HepG2 (cell line): ENCODE data around the gene CENPL. TPM values are rescaled to one million over a fixed set of nuclear protein-coding genes. Genes with fewer than 3 reads are reported as not detected.
"Not testable (repeated sequence)": the region's sequence is repeated elsewhere in the genome, so short reads cannot be mapped to it uniquely, and the experiment has no call there.

Experiments
- ATAC-seq: fragments of 200-7000 bp; cut with Tn5 transposase; 3 replicates; pipeline ENCODE4 v1.9.1; 2020; ENCODE audit warnings: mild to moderate bottlenecking, moderate library complexity
- BruUV-seq: library from RNA; stranded (reverse); fragments of 400-500 nt; replicated peaks from 2 replicates; lab custom pipeline; 2021; lab: Mats Ljungman, UMichigan
- CTCF ChIA-PET: fragments of 300-600 bp; formaldehyde crosslinking; extraction: SDS; loops from one replicate; lab custom pipeline; 2021; ENCODE audit warnings: low total read pairs, inconsistent platforms, low intra/inter-chr PET ratio; lab: Yijun Ruan, JAX
- POLR2A ChIA-PET: fragments of 350-600 bp; sonication (Branson Sonifier 250); formaldehyde crosslinking; loops from one replicate; lab custom pipeline; 2020; ENCODE audit warnings: antibody characterized with exemption, inconsistent platforms; lab: Yijun Ruan, JAX
- DNase-seq: peaks from one replicate; pipeline ENCODE4 v3.0.0-alpha.2; 2015; ENCODE audit warnings: low spot score
- FAIRE-seq: peaks from 3 replicates; lab custom pipeline; 2011; peaks lifted over from hg19 to GRCh38; lab: Jason Lieb, UNC
- H2AFZ ChIP-seq: one replicate; pipeline ENCODE4 v1.6.1; 2011; ENCODE audit warnings: low read length, inconsistent platforms
- H3K27ac ChIP-seq: fragments of 300-600 bp; 3 replicates; pipeline ENCODE4 v1.8.0; 2011; ENCODE audit warnings: mixed run types, mild to moderate bottlenecking, mixed read lengths, low read length, inconsistent platforms; ENCODE audit not compliant: insufficient read depth; ENCODE audit errors: extremely low read length
- H3K27me3 ChIP-seq, 2 experiments: fragments of 200-600 bp in 1 of 2; 2 replicates in 1 of 2; 3 replicates in 1 of 2; pipeline versions ENCODE4 v1.6.0 to v1.8.0; 2011; ENCODE audit warnings: low read length in 2 of 2, mild to moderate bottlenecking in 2 of 2, moderate library complexity in 2 of 2, inconsistent platforms in 1 of 2; ENCODE audit not compliant: insufficient read depth in 2 of 2, control insufficient read depth in 1 of 2
- H3K36me3 ChIP-seq, 2 experiments: fragments of 200-600 bp in 1 of 2; replicated peaks in 1 of 2; 2 replicates in 1 of 2; 3 replicates in 1 of 2; pipeline versions ENCODE4 v1.5.1 to v1.8.0; 2011; ENCODE audit warnings: low read length in 2 of 2, inconsistent platforms in 1 of 2; ENCODE audit not compliant: insufficient read depth in 2 of 2, control insufficient read depth in 1 of 2
- H3K4me1 ChIP-seq: 2 replicates; pipeline ENCODE4 v1.5.1; 2012; ENCODE audit warnings: low read length, inconsistent platforms; ENCODE audit not compliant: insufficient read depth
- H3K4me2 ChIP-seq: 2 replicates; pipeline ENCODE4 v1.6.0; 2011; ENCODE audit warnings: low read depth, low read length, inconsistent platforms
- H3K4me3 ChIP-seq, 3 experiments: fragments of 200-600 bp in 1 of 3; sonication (generic), shearing (Covaris generic) in 1 of 3; replicated peaks in 1 of 3; 2 replicates each; pipeline ENCODE4 v1.5.1; 2011 to 2016; ENCODE audit warnings: low read length in 3 of 3, inconsistent platforms in 2 of 3, low read depth in 2 of 3, mild to moderate bottlenecking in 2 of 3, control low read depth in 1 of 3, mixed read lengths in 1 of 3; ENCODE audit not compliant: insufficient read depth in 1 of 3
- H3K79me2 ChIP-seq: one replicate; pipeline ENCODE4 v1.6.1; 2011; ENCODE audit warnings: low read length, inconsistent platforms; ENCODE audit not compliant: insufficient read depth
- H3K9ac ChIP-seq: 2 replicates; pipeline ENCODE4 v1.6.0; 2011; ENCODE audit warnings: mild to moderate bottlenecking, low read depth, low read length, inconsistent platforms; ENCODE audit not compliant: insufficient read depth
- H3K9me3 ChIP-seq: 2 replicates; pipeline ENCODE4 v1.5.1; 2012; ENCODE audit warnings: mild to moderate bottlenecking, low read length
- H4K20me1 ChIP-seq: 2 replicates; pipeline ENCODE4 v1.6.0; 2011; ENCODE audit warnings: inconsistent platforms, mild to moderate bottlenecking, low read length, moderate library complexity; ENCODE audit not compliant: insufficient read depth
- FOSL2 ChIP-seq: sonication (generic); formaldehyde crosslinking; IDR thresholded peaks from 2 replicates; pipeline ENCODE4 v1.4.0; 2020; ENCODE audit warnings: missing genetic modification reagents
- TBX3 ChIP-seq: fragments of 450-650 bp; IDR thresholded peaks from 2 replicates; pipeline ENCODE4 v1.6.1; 2017; ENCODE audit warnings: antibody characterized with exemption, mild to moderate bottlenecking, inconsistent platforms, borderline replicate concordance
- ZBTB20 ChIP-seq: sonication (generic); formaldehyde crosslinking; IDR thresholded peaks from 2 replicates; pipeline ENCODE4 v1.8.1; 2023; ENCODE audit warnings: missing genetic modification reagents, low read depth, mild to moderate bottlenecking, borderline replicate concordance
- ZBTB37 ChIP-seq: sonication (generic); formaldehyde crosslinking; IDR thresholded peaks from 2 replicates; pipeline ENCODE4 v1.4.0; 2020; ENCODE audit warnings: mild to moderate bottlenecking, missing genetic modification reagents
- ZNF264 ChIP-seq: sonication (generic); formaldehyde crosslinking; IDR thresholded peaks from 2 replicates; pipeline ENCODE4 v1.4.0; 2020; ENCODE audit warnings: missing genetic modification reagents
- ZNF329 ChIP-seq: sonication (generic); formaldehyde crosslinking; IDR thresholded peaks from 2 replicates; pipeline ENCODE4 v1.9.0; 2021; ENCODE audit warnings: low read depth, mild to moderate bottlenecking, missing genetic modification reagents
- ZNF589 ChIP-seq: sonication (generic); formaldehyde crosslinking; conservative IDR thresholded peaks from 2 replicates; pipeline ENCODE4 v1.8.0; 2022; ENCODE audit warnings: mild to moderate bottlenecking, moderate library complexity, missing genetic modification reagents
- WGBS: methylation state at CpG from one replicate; pipeline ENCODE4 v1.1.6; 2017; ENCODE audit warnings: low lambda C conversion rate; 5-methylcytosine and 5-hydroxymethylcytosine counted together
- in situ Hi-C: cut with HindIII; loops from 2 replicates; pipeline ENCODE4 v1.10.0; 2017; ENCODE audit warnings: low pct_unique_long_range_greater_than_20kb; ENCODE audit not compliant: extremely low pct_ligation_motif_present
- intact Hi-C: fragments of 100-400 bp; cut with micrococcal nuclease; formaldehyde crosslinking; loops from one replicate; pipeline ENCODE4 v1.10.0; 2022; ENCODE audit not compliant: unreplicated experiment
- polyA plus RNA-seq, 8 experiments: library from polyadenylated mRNA; depleted of rRNA in 3 of 8; stranded (reverse) in 7 of 8; unstranded in 1 of 8; fragments of >200 nt; fragmentation: Illumina TruSeq in 4 of 8; extraction: Trizol in 4 of 8; gene quantifications; 2 replicates each; pipeline versions ENCODE4 v1.2.1 to v1.2.3, GENCODE V29; 2011 to 2016; ENCODE audit warnings: low read depth in 4 of 8, missing spikeins in 1 of 8, mixed read lengths in 1 of 8; ENCODE audit not compliant: insufficient read depth in 1 of 8
- total RNA-seq, 5 experiments: library from RNA; depleted of rRNA; stranded (reverse); fragments of >200 nt; fragmentation: Illumina TruSeq; extraction: Trizol; gene quantifications; 2 replicates each; pipeline ENCODE4 v1.2.3, GENCODE V29; 2016; ENCODE audit warnings: low read depth in 1 of 5
- TF ChIP-seq, protein P1 (sequence below): sonication (generic); formaldehyde crosslinking; IDR thresholded peaks from 2 replicates; pipeline ENCODE4 v1.5.1; 2020; ENCODE audit warnings: missing genetic modification reagents, mild to moderate bottlenecking, borderline replicate concordance

The CENPL gene
- total and polyA plus RNA-seq, 2 of the 13 experiments (the other 11 are each of a cell fraction or from before 2014, with no cell fraction given) = 4.4 to 14.2 TPM

- no TSS peak for BruUV-seq
- WGBS = 91% methylated on average over 2 of the region's 2 CpGs
- H3K79me2 ChIP-seq = no peaks in the 10 kb centered on the region
- no peak overlapping the region for H2AFZ ChIP-seq
- POLR2A ChIA-PET = no interaction called here
- in situ Hi-C loops = no loop called here
- no peaks in the 10 kb centered on the region for H3K27me3 ChIP-seq
- no peak for ATAC-seq
- H3K36me3 ChIP-seq = 0 out of 5 replicates have a peak, but pooled peaks cover 0 to 3% of the 10 kb centered on the region in 2 experiments
- intact Hi-C loops = no loop called here
- no peak overlapping the region for H3K4me3 ChIP-seq
- no peak for TF ChIP-seq ZNF589 (CRISPR knock-in tag)
- no peak overlapping the region for H3K9ac ChIP-seq
- no peak overlapping the region for H3K27ac ChIP-seq
- H3K9me3 ChIP-seq = no peaks in the 10 kb centered on the region
- H4K20me1 ChIP-seq = no peaks in the 10 kb centered on the region
- H3K4me2 ChIP-seq = no peak overlapping the region
- no peak for FAIRE-seq
- CTCF ChIA-PET = no interaction called here
- no peaks in the 10 kb centered on the region for H3K4me1 ChIP-seq
- no peak for DNase-seq
Measured at GRCh38 chr1:173768206-173768605, 56.5 kb downstream of the CENPL start.

DNA sequence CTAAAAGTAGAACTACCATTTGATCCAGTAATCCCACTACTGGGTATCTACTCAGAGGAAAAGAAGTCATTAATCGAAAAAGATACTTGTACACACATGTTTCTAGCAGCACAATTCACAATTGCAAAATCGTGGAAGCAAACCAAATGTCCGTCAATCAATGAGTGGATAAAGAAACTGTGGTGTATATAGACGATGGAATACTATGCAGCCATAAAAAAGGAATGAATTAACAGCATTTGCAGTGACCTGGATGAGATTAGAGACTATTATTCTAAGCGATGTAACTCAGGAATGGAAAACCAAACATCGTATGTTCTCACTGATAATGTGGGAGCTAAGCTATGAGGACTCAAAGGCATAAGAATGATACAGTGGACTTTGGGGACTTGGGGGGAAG lies 60.4 kb downstream of the CENPL start:
- H3K79me2 ChIP-seq, H3K4me2 ChIP-seq, DNase-seq, H3K4me3 ChIP-seq, POLR2A ChIA-PET, H3K36me3 ChIP-seq, H2AFZ ChIP-seq, in situ Hi-C loops, H3K9ac ChIP-seq, intact Hi-C loops, ATAC-seq, BruUV-seq, H3K27ac ChIP-seq, FAIRE-seq, H3K4me1 ChIP-seq, H4K20me1 ChIP-seq, CTCF ChIA-PET, H3K27me3 ChIP-seq, H3K9me3 ChIP-seq: not testable (repeated sequence)
- 91% methylated on average over 6 of the region's 6 CpGs for WGBS

DNA sequence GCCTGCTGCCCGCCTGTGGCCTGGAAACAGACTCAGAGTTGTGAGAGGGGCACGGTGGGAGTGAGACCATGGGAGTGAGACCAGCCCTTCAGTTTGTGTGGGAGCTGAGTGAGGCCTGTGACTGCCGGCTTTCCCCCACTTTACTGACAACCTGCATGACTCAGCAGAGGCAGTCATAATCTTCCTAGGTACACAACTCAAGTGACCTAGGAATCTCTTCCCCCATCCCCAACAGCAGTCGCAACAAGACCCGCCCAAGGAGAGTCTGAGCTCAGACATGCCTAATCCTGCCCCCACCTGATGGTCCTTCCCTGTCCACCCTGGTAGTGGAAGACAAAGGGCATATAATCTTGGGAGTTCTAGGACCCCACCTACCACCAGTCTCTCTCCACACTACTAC lies 65.7 kb downstream of the CENPL start:
- Histone ChIP-seq H4K20me1 (no peaks in the 10 kb centered on the region), H3K27ac (no peak overlapping the region), H3K9ac (no peak overlapping the region), H3K79me2 (no peaks in the 10 kb centered on the region), H3K4me2 (no peak overlapping the region), H3K27me3 (no peaks in the 10 kb centered on the region), H3K4me1 (peaks cover under 1% of the 10 kb centered on the region; the same call in 1 of the 2 replicates), H3K4me3 (no peak overlapping the region), H2AFZ (no peak overlapping the region), H3K36me3 (peaks cover 8 to 34% of the 10 kb centered on the region in 2 experiments), H3K9me3 (no peaks in the 10 kb centered on the region)
- POLR2A ChIA-PET = no interaction called here
- WGBS = 100% methylated on average over 2 of the region's 5 CpGs
- ATAC-seq = no peak
- no TSS peak for BruUV-seq
- intact Hi-C loops (no loop called here), in situ Hi-C loops (no loop called here)
- DNase-seq = no peak
- no peak for FAIRE-seq
- CTCF ChIA-PET = no interaction called here
- TF ChIP-seq ZBTB20 (CRISPR knock-in tag) (no peak), FOSL2 (no peak), ZBTB37 (CRISPR knock-in tag) (no peak), TBX3 (no peak), ZNF264 (CRISPR knock-in tag) (no peak), ZNF329 (CRISPR knock-in tag) (no peak)
- TF ChIP-seq, protein P1, sequence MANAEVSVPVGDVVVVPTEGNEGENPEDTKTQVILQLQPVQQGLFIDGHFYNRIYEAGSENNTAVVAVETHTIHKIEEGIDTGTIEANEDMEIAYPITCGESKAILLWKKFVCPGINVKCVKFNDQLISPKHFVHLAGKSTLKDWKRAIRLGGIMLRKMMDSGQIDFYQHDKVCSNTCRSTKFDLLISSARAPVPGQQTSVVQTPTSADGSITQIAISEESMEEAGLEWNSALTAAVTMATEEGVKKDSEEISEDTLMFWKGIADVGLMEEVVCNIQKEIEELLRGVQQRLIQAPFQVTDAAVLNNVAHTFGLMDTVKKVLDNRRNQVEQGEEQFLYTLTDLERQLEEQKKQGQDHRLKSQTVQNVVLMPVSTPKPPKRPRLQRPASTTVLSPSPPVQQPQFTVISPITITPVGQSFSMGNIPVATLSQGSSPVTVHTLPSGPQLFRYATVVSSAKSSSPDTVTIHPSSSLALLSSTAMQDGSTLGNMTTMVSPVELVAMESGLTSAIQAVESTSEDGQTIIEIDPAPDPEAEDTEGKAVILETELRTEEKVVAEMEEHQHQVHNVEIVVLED (CRISPR knock-in tag) = no peak
